SK-N-SH treated with all-trans-retinoic acid at 6 μM for 48 hours (cell line): ENCODE measurements around the gene METAP2.

Experiments
- ATAC-seq: fragments of 200-7000 bp; cut with Tn5 transposase; 3 replicates; pipeline ENCODE4 v1.9.1; 2020; ENCODE audit warnings: mild to moderate bottlenecking, moderate library complexity
- ARNTL ChIP-seq: fragments of 450-650 bp; formaldehyde crosslinking; IDR thresholded peaks from 2 replicates; pipeline ENCODE4 v1.5.0; 2020; ENCODE audit warnings: low read depth, mild to moderate bottlenecking, moderate library complexity, borderline replicate concordance
- BACH2 ChIP-seq: fragments of 250-450 bp; sonication (Bioruptor Pico); IDR thresholded peaks from 2 replicates; pipeline ENCODE4 v1.9.0; 2021; ENCODE audit warnings: mild to moderate bottlenecking, borderline replicate concordance
- CSDC2 ChIP-seq: fragments of 250-450 bp; sonication (Bioruptor Pico); IDR thresholded peaks from 2 replicates; pipeline ENCODE4 v1.5.0; 2020; ENCODE audit warnings: mild to moderate bottlenecking, moderate library complexity
- CSRNP3 ChIP-seq: fragments of 250-450 bp; sonication (Bioruptor Pico); IDR thresholded peaks from 2 replicates; pipeline ENCODE4 v1.5.1; 2021; ENCODE audit warnings: mild to moderate bottlenecking, moderate library complexity
- ESRRG ChIP-seq: fragments of 250-450 bp; sonication (Bioruptor Pico); IDR thresholded peaks from 2 replicates; pipeline ENCODE4 v1.6.1; 2021; ENCODE audit warnings: mild to moderate bottlenecking
- GLIS3 ChIP-seq: fragments of 250-450 bp; sonication (Bioruptor Pico); IDR thresholded peaks from 2 replicates; pipeline ENCODE4 v1.5.0; 2020; ENCODE audit warnings: mild to moderate bottlenecking, moderate library complexity
- ISL1 ChIP-seq: fragments of 250-450 bp; sonication (Bioruptor Pico); IDR thresholded peaks from 2 replicates; pipeline ENCODE4 v2.1.2; 2022; ENCODE audit warnings: mild to moderate bottlenecking, moderate library complexity
- OSR1 ChIP-seq: fragments of 250-450 bp; sonication (Bioruptor Pico); IDR thresholded peaks from 2 replicates; pipeline ENCODE4 v1.8.0; 2022; ENCODE audit warnings: moderate library complexity, mild to moderate bottlenecking, inconsistent platforms
- PPARA ChIP-seq: fragments of 250-450 bp; sonication (Bioruptor Pico); IDR thresholded peaks from 2 replicates; pipeline ENCODE4 v1.5.0; 2020; ENCODE audit warnings: mild to moderate bottlenecking, borderline replicate concordance
- RARB ChIP-seq: fragments of 250-450 bp; sonication (Bioruptor Pico); IDR thresholded peaks from 2 replicates; pipeline ENCODE4 v1.8.0; 2021; ENCODE audit warnings: mild to moderate bottlenecking, moderate library complexity
- SNAI2 ChIP-seq: fragments of 250-450 bp; sonication (Bioruptor Pico); IDR thresholded peaks from 2 replicates; pipeline ENCODE4 v1.5.0; 2020; ENCODE audit warnings: mild to moderate bottlenecking, moderate library complexity
- TCF4 ChIP-seq: fragments of 250-450 bp; sonication (Bioruptor Pico); IDR thresholded peaks from 2 replicates; pipeline ENCODE4 v1.8.0; 2021; ENCODE audit warnings: mild to moderate bottlenecking, moderate library complexity, borderline replicate concordance
- TOX ChIP-seq: fragments of 250-450 bp; sonication (Bioruptor Pico); IDR thresholded peaks from 2 replicates; pipeline ENCODE4 v1.8.0; 2021; ENCODE audit warnings: mild to moderate bottlenecking, moderate library complexity, borderline replicate concordance
- TSHZ2 ChIP-seq: fragments of 250-450 bp; sonication (Bioruptor Pico); IDR thresholded peaks from 2 replicates; pipeline ENCODE4 v1.5.0; 2020; ENCODE audit warnings: mild to moderate bottlenecking, moderate library complexity
- ZC3H10 ChIP-seq: fragments of 250-450 bp; sonication (Bioruptor Pico); IDR thresholded peaks from 2 replicates; pipeline ENCODE4 v1.5.1; 2021; ENCODE audit warnings: mild to moderate bottlenecking, moderate library complexity
- ZFP3 ChIP-seq: fragments of 250-450 bp; sonication (Bioruptor Pico); IDR thresholded peaks from 2 replicates; pipeline ENCODE4 v1.5.0; 2020; ENCODE audit warnings: mild to moderate bottlenecking, moderate library complexity
- ZFP30 ChIP-seq: fragments of 450-650 bp; formaldehyde crosslinking; IDR thresholded peaks from 2 replicates; pipeline ENCODE4 v1.5.0; 2022; ENCODE audit warnings: mild to moderate bottlenecking, moderate library complexity
- ZNF70 ChIP-seq: fragments of 450-650 bp; formaldehyde crosslinking; IDR thresholded peaks from 2 replicates; pipeline ENCODE4 v1.5.0; 2020; ENCODE audit warnings: mild to moderate bottlenecking, moderate library complexity
- ZNF8 ChIP-seq: fragments of 450-650 bp; formaldehyde crosslinking; IDR thresholded peaks from 2 replicates; pipeline ENCODE4 v1.5.0; 2020; ENCODE audit warnings: mild to moderate bottlenecking, moderate library complexity
- TF ChIP-seq, protein P1 (sequence below): fragments of 250-450 bp; sonication (Bioruptor Pico); IDR thresholded peaks from 2 replicates; pipeline ENCODE4 v1.8.0; 2020; ENCODE audit warnings: mild to moderate bottlenecking, moderate library complexity, borderline replicate concordance
- TF ChIP-seq, protein P2 (sequence below): fragments of 250-450 bp; sonication (Bioruptor Pico); IDR thresholded peaks from 2 replicates; pipeline ENCODE4 v1.5.1; 2020; ENCODE audit warnings: low read depth, mild to moderate bottlenecking, moderate library complexity

Gene METAP2

GRCh38 chr12:95541436-95541835, 67.5 kb downstream of the METAP2 start (continued):
- TF ChIP-seq TSHZ2 (CRISPR knock-in tag) (no peak), SNAI2 (CRISPR knock-in tag) (no peak), ARNTL (CRISPR knock-in tag) (no peak), OSR1 (no peak), ISL1 (CRISPR knock-in tag) (no peak), BACH2 (CRISPR knock-in tag) (no peak), RARB (no peak), PPARA (no peak), CSDC2 (CRISPR knock-in tag) (no peak), ZFP3 (CRISPR knock-in tag) (no peak)

- no peak for TF ChIP-seq GLIS3 (CRISPR knock-in tag)
- TF ChIP-seq, all 23 proteins: peak for 0
- ATAC-seq: no peak
These were observed 69.4 kb downstream of the METAP2 start for GRCh38 chr12:95543305-95543704.

DNA sequence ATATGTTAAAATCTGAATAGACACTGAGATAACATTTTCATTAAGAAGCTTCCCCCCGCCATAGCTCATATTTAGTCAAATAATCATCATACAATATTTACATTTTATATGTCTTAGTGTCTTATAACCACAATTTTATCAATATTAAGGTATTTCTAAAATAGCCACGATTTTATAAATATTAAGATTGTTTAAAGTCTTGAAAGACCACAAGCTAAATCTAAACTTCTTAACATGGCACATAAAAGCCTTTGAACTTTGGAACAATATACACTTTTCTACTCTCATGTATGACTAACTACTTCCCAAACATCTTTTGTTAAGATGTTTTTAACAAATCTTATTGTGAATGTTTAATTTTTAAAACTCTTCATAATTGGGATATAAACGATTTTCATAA, 70.8 kb downstream of the METAP2 start:
- TF ChIP-seq ZC3H10 (CRISPR knock-in tag): no peak
- TF ChIP-seq ZNF8 (CRISPR knock-in tag): no peak
- no peak for TF ChIP-seq ARNTL (CRISPR knock-in tag)
- no peak for TF ChIP-seq TOX (CRISPR knock-in tag)
- no peak for TF ChIP-seq CSDC2 (CRISPR knock-in tag)
- no peak for TF ChIP-seq PPARA
- TF ChIP-seq ZFP3 (CRISPR knock-in tag): no peak
- TF ChIP-seq, protein P1, sequence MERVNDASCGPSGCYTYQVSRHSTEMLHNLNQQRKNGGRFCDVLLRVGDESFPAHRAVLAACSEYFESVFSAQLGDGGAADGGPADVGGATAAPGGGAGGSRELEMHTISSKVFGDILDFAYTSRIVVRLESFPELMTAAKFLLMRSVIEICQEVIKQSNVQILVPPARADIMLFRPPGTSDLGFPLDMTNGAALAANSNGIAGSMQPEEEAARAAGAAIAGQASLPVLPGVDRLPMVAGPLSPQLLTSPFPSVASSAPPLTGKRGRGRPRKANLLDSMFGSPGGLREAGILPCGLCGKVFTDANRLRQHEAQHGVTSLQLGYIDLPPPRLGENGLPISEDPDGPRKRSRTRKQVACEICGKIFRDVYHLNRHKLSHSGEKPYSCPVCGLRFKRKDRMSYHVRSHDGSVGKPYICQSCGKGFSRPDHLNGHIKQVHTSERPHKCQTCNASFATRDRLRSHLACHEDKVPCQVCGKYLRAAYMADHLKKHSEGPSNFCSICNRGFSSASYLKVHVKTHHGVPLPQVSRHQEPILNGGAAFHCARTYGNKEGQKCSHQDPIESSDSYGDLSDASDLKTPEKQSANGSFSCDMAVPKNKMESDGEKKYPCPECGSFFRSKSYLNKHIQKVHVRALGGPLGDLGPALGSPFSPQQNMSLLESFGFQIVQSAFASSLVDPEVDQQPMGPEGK (CRISPR knock-in tag): no peak
- no peak for TF ChIP-seq GLIS3 (CRISPR knock-in tag)
- no peak for TF ChIP-seq ESRRG (CRISPR knock-in tag)
- TF ChIP-seq ZFP30 (CRISPR knock-in tag): no peak
- no peak for TF ChIP-seq SNAI2 (CRISPR knock-in tag)
- TF ChIP-seq, all 23 proteins: peak for 0
- ATAC-seq: no peak

DNA sequence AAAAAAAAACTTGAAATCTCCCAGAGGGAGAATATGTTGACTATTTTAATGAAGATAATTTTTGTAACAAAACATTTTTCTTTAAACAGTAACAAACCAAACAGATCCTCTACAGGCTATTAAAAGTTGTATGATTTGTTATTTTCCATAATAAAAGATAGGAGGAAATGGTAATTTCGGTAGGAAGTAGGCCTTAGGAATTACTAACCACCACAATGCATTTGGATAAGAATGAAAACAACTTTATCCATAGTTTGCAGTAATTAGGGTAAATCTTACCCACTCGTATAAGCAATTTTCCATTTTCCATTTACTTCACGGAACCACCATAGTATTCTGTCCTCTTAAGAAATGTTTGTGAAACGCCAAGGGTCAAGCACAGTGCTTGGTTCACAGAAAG, 71.4 kb downstream of the METAP2 start:
- no peak for ATAC-seq
- TF ChIP-seq GLIS3 (CRISPR knock-in tag) (no peak), RARB (no peak), CSRNP3 (no peak), ZNF70 (CRISPR knock-in tag) (no peak), PPARA (no peak), ARNTL (CRISPR knock-in tag) (no peak), TCF4 (CRISPR knock-in tag) (no peak), TSHZ2 (CRISPR knock-in tag) (no peak), TOX (CRISPR knock-in tag) (no peak), BACH2 (CRISPR knock-in tag) (no peak), ISL1 (CRISPR knock-in tag) (no peak)
- TF ChIP-seq, protein P2, sequence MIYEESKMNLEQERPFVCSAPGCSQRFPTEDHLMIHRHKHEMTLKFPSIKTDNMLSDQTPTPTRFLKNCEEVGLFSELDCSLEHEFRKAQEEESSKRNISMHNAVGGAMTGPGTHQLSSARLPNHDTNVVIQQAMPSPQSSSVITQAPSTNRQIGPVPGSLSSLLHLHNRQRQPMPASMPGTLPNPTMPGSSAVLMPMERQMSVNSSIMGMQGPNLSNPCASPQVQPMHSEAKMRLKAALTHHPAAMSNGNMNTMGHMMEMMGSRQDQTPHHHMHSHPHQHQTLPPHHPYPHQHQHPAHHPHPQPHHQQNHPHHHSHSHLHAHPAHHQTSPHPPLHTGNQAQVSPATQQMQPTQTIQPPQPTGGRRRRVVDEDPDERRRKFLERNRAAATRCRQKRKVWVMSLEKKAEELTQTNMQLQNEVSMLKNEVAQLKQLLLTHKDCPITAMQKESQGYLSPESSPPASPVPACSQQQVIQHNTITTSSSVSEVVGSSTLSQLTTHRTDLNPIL: no peak
